Epithelial cell of esophagus (primary cell): Measurements from ENCODE around the gene KRTAP2-2.
A peak's percentile ranks its signal among the peaks of the same experiment; 100 is the strongest.

ENCODE experiments used
- DNase-seq: peaks from one replicate; pipeline ENCODE4 v3.0.0; 2010; ENCODE audit warnings: low read depth
- H3K4me3 ChIP-seq: 2 replicates; pipeline ENCODE4 v1.5.1; 2011; ENCODE audit warnings: mild to moderate bottlenecking, low read length, control low read depth
- TF ChIP-seq, protein P1 (sequence below): IDR thresholded peaks from 2 replicates; pipeline ENCODE4 v1.5.1; 2011; ENCODE audit warnings: low read depth, mild to moderate bottlenecking, low read length, control low read depth, inconsistent platforms; ENCODE audit not compliant: insufficient read depth; ENCODE audit errors: missing control alignments

Gene KRTAP2-2

DNA sequence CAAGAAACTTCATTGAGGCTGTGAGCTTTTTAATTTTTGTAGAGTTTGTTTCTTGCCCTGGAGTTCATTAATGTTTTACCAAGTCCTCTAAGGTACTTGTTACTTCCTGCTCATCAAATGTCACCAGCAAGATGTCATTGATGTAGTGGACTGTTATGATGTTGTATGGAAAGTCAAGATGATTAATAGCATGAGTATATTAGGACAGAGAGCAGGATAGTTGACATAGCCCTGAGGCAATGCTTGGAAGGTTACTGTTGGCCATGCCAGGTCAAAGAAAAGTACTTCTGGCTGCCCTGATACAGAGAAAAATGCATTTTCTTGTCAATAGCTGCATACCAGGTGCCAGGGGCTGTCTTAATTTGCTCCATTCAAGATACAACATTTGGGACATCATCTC lies 34.7 kb downstream of the KRTAP2-2 start:
- H3K4me3 ChIP-seq, result no peak overlapping the region
- DNase-seq, result no peak
- TF ChIP-seq, protein P1, sequence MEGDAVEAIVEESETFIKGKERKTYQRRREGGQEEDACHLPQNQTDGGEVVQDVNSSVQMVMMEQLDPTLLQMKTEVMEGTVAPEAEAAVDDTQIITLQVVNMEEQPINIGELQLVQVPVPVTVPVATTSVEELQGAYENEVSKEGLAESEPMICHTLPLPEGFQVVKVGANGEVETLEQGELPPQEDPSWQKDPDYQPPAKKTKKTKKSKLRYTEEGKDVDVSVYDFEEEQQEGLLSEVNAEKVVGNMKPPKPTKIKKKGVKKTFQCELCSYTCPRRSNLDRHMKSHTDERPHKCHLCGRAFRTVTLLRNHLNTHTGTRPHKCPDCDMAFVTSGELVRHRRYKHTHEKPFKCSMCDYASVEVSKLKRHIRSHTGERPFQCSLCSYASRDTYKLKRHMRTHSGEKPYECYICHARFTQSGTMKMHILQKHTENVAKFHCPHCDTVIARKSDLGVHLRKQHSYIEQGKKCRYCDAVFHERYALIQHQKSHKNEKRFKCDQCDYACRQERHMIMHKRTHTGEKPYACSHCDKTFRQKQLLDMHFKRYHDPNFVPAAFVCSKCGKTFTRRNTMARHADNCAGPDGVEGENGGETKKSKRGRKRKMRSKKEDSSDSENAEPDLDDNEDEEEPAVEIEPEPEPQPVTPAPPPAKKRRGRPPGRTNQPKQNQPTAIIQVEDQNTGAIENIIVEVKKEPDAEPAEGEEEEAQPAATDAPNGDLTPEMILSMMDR, result no peak

GRCh38 chr17:41019415-41019814 lies 35.6 kb downstream of the KRTAP2-2 start:
- TF ChIP-seq, protein P1, result no peak
- no peak for DNase-seq
- H3K4me3 ChIP-seq, result no peak overlapping the region

DNA sequence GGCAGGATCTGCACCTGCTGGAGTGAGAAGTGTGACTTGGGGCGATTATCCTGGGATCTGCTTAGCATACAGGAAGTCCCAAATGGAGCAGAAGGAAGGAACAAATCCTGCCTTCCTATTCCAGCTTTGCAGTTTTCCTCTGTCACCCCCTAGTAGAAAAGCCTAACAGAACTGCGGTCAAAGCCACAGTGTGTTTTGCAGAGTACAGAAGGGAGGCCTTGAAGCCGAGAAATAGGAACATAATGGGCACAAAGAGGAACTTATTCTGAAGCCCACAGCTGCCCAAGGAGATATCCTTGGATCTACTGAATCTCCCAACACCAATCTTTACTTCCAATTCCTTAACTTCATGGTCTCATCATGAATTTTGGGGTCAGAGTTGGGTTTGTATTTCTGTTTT lies 36.5 kb downstream of the KRTAP2-2 start:
- TF ChIP-seq, protein P1, result no peak
- no peak overlapping the region for H3K4me3 ChIP-seq
- DNase-seq, result no peak

DNA sequence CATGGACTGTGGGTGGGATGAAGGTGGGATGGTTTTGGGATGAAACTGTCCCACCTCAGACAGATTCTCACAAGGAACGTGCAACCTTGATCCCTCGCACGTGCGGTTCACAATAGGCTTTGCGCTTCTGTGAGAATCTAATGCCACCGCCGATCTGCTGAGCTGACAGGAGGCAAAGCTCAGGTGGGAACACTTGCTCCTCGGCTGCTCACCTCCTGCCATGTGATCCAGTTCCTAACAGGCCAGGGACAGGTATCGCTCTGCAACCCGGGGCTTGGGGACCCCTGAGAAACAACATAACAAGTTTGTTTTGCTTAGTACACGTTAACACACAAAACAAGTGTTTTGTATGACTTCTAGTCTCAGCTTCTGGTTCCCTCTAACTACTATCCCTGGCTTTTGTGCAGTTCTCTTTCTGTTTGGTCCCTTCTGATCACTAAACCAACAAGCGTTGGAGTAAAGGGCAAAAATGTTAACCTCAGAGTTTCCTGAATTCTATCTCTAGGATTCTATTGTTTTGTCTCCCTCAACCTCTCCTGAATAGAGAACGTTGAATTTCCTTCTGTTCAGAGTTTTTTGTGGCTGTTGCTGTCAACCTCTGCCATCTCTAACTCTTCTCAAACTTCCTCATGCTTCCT lies 38.3 kb downstream of the KRTAP2-2 start:
- no peak overlapping the region for H3K4me3 ChIP-seq
- DNase-seq, result no peak
- TF ChIP-seq, protein P1, result no peak

GRCh38 chr17:41015454-41015853 lies 39.6 kb downstream of the KRTAP2-2 start:
- H3K4me3 ChIP-seq, result no peak overlapping the region
- DNase-seq, result peak; percentile 15
- TF ChIP-seq, protein P1, result no peak

DNA sequence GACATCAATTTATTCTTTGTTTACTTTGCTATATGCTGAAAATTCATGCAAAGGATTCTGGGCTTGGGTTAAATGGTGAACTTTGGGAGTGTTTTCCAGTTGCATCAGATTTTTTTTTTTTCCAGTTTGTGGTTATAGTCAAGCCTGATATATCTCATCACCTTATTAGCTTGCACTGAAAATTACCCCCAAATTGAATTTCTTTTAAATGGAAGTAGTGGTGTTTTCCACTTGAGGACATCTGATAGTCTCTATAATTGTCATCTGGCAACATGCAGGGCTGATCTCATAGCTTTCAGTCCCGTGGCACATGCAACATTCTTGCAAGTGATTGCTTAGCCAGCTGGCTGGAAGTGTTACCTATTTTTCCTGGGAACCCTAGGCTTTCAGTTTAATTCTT lies 41.4 kb downstream of the KRTAP2-2 start:
- no peak overlapping the region for H3K4me3 ChIP-seq
- no peak for DNase-seq
- TF ChIP-seq, protein P1, result no peak

DNA sequence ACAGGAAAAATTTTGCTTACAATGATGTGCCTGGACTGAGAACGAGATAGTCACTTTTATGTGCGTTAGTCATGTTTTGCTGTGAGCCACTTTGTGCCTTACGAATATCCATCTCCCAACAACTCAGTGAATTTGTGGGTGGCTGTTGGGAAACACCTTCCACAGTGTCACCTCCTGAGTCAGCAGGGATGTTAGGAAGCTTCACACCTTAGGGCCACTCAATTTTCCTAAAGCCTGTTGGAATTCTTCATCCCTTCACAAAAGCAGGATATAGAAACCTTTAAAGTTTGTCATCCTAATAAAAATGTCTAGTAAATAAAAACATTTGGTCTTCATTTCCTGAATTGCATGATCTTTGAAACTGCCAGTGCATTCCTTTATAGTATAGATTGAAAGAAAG lies 41.8 kb downstream of the KRTAP2-2 start:
- no peak overlapping the region for H3K4me3 ChIP-seq
- DNase-seq, result peak; percentile 52
- TF ChIP-seq, protein P1, result no peak
